HepG2 (cell line): Measurements from ENCODE around the gene NHSL1. TPM values are rescaled to one million over a fixed set of nuclear protein-coding genes. Genes with fewer than 3 reads are reported as not detected.

Experiments
- ATAC-seq: fragments of 200-7000 bp; cut with Tn5 transposase; 3 replicates; pipeline ENCODE4 v1.9.1; 2020; ENCODE audit warnings: mild to moderate bottlenecking, moderate library complexity
- BruUV-seq: library from RNA; stranded (reverse); fragments of 400-500 nt; replicated peaks from 2 replicates; lab custom pipeline; 2021; lab: Mats Ljungman, UMichigan
- CTCF ChIA-PET: fragments of 300-600 bp; formaldehyde crosslinking; extraction: SDS; loops from one replicate; lab custom pipeline; 2021; ENCODE audit warnings: low total read pairs, inconsistent platforms, low intra/inter-chr PET ratio; lab: Yijun Ruan, JAX
- POLR2A ChIA-PET: fragments of 350-600 bp; sonication (Branson Sonifier 250); formaldehyde crosslinking; loops from one replicate; lab custom pipeline; 2020; ENCODE audit warnings: antibody characterized with exemption, inconsistent platforms; lab: Yijun Ruan, JAX
- DNase-seq: peaks from one replicate; pipeline ENCODE4 v3.0.0-alpha.2; 2015; ENCODE audit warnings: low spot score
- FAIRE-seq: peaks from 3 replicates; lab custom pipeline; 2011; peaks lifted over from hg19 to GRCh38; lab: Jason Lieb, UNC
- H2AFZ ChIP-seq: one replicate; pipeline ENCODE4 v1.6.1; 2011; ENCODE audit warnings: low read length, inconsistent platforms
- H3K27ac ChIP-seq: fragments of 300-600 bp; 3 replicates; pipeline ENCODE4 v1.8.0; 2011; ENCODE audit warnings: mixed run types, mild to moderate bottlenecking, mixed read lengths, low read length, inconsistent platforms; ENCODE audit not compliant: insufficient read depth; ENCODE audit errors: extremely low read length
- H3K27me3 ChIP-seq, 2 experiments: fragments of 200-600 bp in 1 of 2; 2 replicates in 1 of 2; 3 replicates in 1 of 2; pipeline versions ENCODE4 v1.6.0 to v1.8.0; 2011; ENCODE audit warnings: low read length in 2 of 2, mild to moderate bottlenecking in 2 of 2, moderate library complexity in 2 of 2, inconsistent platforms in 1 of 2; ENCODE audit not compliant: insufficient read depth in 2 of 2, control insufficient read depth in 1 of 2
- H3K36me3 ChIP-seq, 2 experiments: fragments of 200-600 bp in 1 of 2; replicated peaks in 1 of 2; 2 replicates in 1 of 2; 3 replicates in 1 of 2; pipeline versions ENCODE4 v1.5.1 to v1.8.0; 2011; ENCODE audit warnings: low read length in 2 of 2, inconsistent platforms in 1 of 2; ENCODE audit not compliant: insufficient read depth in 2 of 2, control insufficient read depth in 1 of 2
- H3K4me1 ChIP-seq: 2 replicates; pipeline ENCODE4 v1.5.1; 2012; ENCODE audit warnings: low read length, inconsistent platforms; ENCODE audit not compliant: insufficient read depth
- H3K4me2 ChIP-seq: 2 replicates; pipeline ENCODE4 v1.6.0; 2011; ENCODE audit warnings: low read depth, low read length, inconsistent platforms
- H3K4me3 ChIP-seq, 3 experiments: fragments of 200-600 bp in 1 of 3; sonication (generic), shearing (Covaris generic) in 1 of 3; replicated peaks in 1 of 3; 2 replicates each; pipeline ENCODE4 v1.5.1; 2011 to 2016; ENCODE audit warnings: low read length in 3 of 3, inconsistent platforms in 2 of 3, low read depth in 2 of 3, mild to moderate bottlenecking in 2 of 3, control low read depth in 1 of 3, mixed read lengths in 1 of 3; ENCODE audit not compliant: insufficient read depth in 1 of 3
- H3K79me2 ChIP-seq: one replicate; pipeline ENCODE4 v1.6.1; 2011; ENCODE audit warnings: low read length, inconsistent platforms; ENCODE audit not compliant: insufficient read depth
- H3K9ac ChIP-seq: 2 replicates; pipeline ENCODE4 v1.6.0; 2011; ENCODE audit warnings: mild to moderate bottlenecking, low read depth, low read length, inconsistent platforms; ENCODE audit not compliant: insufficient read depth
- H3K9me3 ChIP-seq: 2 replicates; pipeline ENCODE4 v1.5.1; 2012; ENCODE audit warnings: mild to moderate bottlenecking, low read length
- H4K20me1 ChIP-seq: 2 replicates; pipeline ENCODE4 v1.6.0; 2011; ENCODE audit warnings: inconsistent platforms, mild to moderate bottlenecking, low read length, moderate library complexity; ENCODE audit not compliant: insufficient read depth
- ARHGAP35 ChIP-seq: sonication (generic); formaldehyde crosslinking; IDR thresholded peaks from 2 replicates; pipeline ENCODE4 v1.9.0; 2022; ENCODE audit warnings: mild to moderate bottlenecking, inconsistent platforms, moderate library complexity, missing genetic modification reagents, borderline replicate concordance
- JUND ChIP-seq: sonication (generic); formaldehyde crosslinking; IDR thresholded peaks from 2 replicates; pipeline ENCODE4 v1.8.0; 2022; ENCODE audit warnings: mild to moderate bottlenecking, missing genetic modification reagents
- SCMH1 ChIP-seq: sonication (generic); formaldehyde crosslinking; IDR thresholded peaks from 2 replicates; pipeline ENCODE4 v1.9.0; 2021; ENCODE audit warnings: missing genetic modification reagents, mild to moderate bottlenecking, borderline replicate concordance
- ZNF253 ChIP-seq: sonication (generic); formaldehyde crosslinking; IDR thresholded peaks from 2 replicates; pipeline ENCODE4 v1.8.0; 2022; ENCODE audit warnings: mild to moderate bottlenecking, missing genetic modification reagents, borderline replicate concordance
- ZNF414 ChIP-seq: sonication (generic); formaldehyde crosslinking; IDR thresholded peaks from 2 replicates; pipeline ENCODE4 v1.5.0; 2020; ENCODE audit warnings: missing genetic modification reagents
- WGBS: methylation state at CpG from one replicate; pipeline ENCODE4 v1.1.6; 2017; ENCODE audit warnings: low lambda C conversion rate; 5-methylcytosine and 5-hydroxymethylcytosine counted together
- in situ Hi-C: cut with HindIII; loops from 2 replicates; pipeline ENCODE4 v1.10.0; 2017; ENCODE audit warnings: low pct_unique_long_range_greater_than_20kb; ENCODE audit not compliant: extremely low pct_ligation_motif_present
- intact Hi-C: fragments of 100-400 bp; cut with micrococcal nuclease; formaldehyde crosslinking; loops from one replicate; pipeline ENCODE4 v1.10.0; 2022; ENCODE audit not compliant: unreplicated experiment
- polyA plus RNA-seq, 8 experiments: library from polyadenylated mRNA; depleted of rRNA in 3 of 8; stranded (reverse) in 7 of 8; unstranded in 1 of 8; fragments of >200 nt; fragmentation: Illumina TruSeq in 4 of 8; extraction: Trizol in 4 of 8; gene quantifications; 2 replicates each; pipeline versions ENCODE4 v1.2.1 to v1.2.3, GENCODE V29; 2011 to 2016; ENCODE audit warnings: low read depth in 4 of 8, missing spikeins in 1 of 8, mixed read lengths in 1 of 8; ENCODE audit not compliant: insufficient read depth in 1 of 8
- total RNA-seq, 5 experiments: library from RNA; depleted of rRNA; stranded (reverse); fragments of >200 nt; fragmentation: Illumina TruSeq; extraction: Trizol; gene quantifications; 2 replicates each; pipeline ENCODE4 v1.2.3, GENCODE V29; 2016; ENCODE audit warnings: low read depth in 1 of 5
- TF ChIP-seq, protein P1 (sequence below): sonication (generic); formaldehyde crosslinking; IDR thresholded peaks from 2 replicates; pipeline ENCODE4 v1.5.0; 2020; ENCODE audit warnings: mild to moderate bottlenecking, missing genetic modification reagents

The NHSL1 gene
- total and polyA plus RNA-seq, 2 of the 13 experiments (the other 11 are each of a cell fraction or from before 2014, with no cell fraction given), result 24.9 to 53.6 TPM

DNA sequence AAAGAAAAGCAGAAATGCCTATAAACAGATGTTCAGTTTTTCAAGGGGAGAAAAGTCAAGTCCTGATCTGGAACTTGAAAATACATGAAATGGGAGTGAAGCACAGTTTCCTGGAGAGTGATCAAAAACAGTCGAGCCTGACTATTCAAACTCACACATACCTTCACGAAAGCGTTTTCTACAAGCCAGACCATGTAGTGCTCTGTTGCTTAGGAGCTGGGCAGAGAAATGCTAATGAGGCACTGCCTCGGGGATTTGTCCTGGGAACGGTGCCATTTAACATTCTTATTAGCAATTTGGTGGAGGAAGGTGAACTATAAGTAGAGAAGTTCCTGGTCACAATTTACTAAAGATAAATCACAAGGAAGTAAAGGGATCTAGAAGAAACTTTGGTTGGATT is 5.9 kb downstream of the NHSL1 start (continued):
- TF ChIP-seq, protein P1, sequence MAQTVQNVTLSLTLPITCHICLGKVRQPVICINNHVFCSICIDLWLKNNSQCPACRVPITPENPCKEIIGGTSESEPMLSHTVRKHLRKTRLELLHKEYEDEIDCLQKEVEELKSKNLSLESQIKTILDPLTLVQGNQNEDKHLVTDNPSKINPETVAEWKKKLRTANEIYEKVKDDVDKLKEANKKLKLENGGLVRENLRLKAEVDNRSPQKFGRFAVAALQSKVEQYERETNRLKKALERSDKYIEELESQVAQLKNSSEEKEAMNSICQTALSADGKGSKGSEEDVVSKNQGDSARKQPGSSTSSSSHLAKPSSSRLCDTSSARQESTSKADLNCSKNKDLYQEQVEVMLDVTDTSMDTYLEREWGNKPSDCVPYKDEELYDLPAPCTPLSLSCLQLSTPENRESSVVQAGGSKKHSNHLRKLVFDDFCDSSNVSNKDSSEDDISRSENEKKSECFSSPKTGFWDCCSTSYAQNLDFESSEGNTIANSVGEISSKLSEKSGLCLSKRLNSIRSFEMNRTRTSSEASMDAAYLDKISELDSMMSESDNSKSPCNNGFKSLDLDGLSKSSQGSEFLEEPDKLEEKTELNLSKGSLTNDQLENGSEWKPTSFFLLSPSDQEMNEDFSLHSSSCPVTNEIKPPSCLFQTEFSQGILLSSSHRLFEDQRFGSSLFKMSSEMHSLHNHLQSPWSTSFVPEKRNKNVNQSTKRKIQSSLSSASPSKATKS (CRISPR knock-in tag), result no peak
- TF ChIP-seq ZNF253 (CRISPR knock-in tag) (no peak), JUND (CRISPR knock-in tag) (no peak), ZNF414 (CRISPR knock-in tag) (no peak)

DNA sequence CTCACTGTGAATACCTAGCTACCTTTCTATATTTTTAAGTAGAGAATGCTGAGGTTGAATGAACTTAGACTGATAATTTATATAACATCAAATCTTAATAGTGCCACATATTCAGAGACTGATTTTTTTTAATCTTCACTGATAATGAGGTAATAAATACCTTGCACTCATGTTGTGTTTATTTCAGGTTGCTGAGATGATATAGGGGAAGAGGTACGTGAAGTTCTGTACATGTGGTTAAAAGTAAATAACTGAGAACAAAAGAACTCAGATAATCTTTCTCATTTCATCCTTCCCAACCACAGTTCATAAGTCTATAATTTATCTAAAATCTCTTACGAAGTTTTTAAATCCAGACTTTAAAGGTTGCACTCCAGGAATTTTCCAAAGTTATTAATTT is 6.4 kb downstream of the NHSL1 start:
- H3K9ac ChIP-seq, result no peak overlapping the region
- H2AFZ ChIP-seq, result no peak overlapping the region
- CTCF ChIA-PET, result no interaction called here
- peaks cover 96% of the 10 kb centered on the region for H3K4me1 ChIP-seq
- 90% methylated on average over 2 of the region's 2 CpGs for WGBS
- FAIRE-seq, result no peak
- H3K79me2 ChIP-seq, result peaks cover 95% of the 10 kb centered on the region
- no peaks in the 10 kb centered on the region for H3K9me3 ChIP-seq
- in situ Hi-C loops, result no loop called here
- DNase-seq, result no peak
- POLR2A ChIA-PET, result interaction anchor here (1.8 kb wide), 1 partner anchor 24 kb away, joined by 4 read pairs; no protein-coding TSS in a partner anchor
- H3K4me3 ChIP-seq, result no peak overlapping the region
- H3K36me3 ChIP-seq, result peaks cover 19 to 62% of the 10 kb centered on the region in 2 experiments
- TF ChIP-seq ARHGAP35 (CRISPR knock-in tag) (no peak), SCMH1 (CRISPR knock-in tag) (no peak)
- TF ChIP-seq, all 625 proteins: peak for 0
- peaks cover 19% of the 10 kb centered on the region for H4K20me1 ChIP-seq
- BruUV-seq, result no TSS peak
- no peaks in the 10 kb centered on the region for H3K27me3 ChIP-seq
- no peak overlapping the region for H3K27ac ChIP-seq
- no peak overlapping the region for H3K4me2 ChIP-seq
- intact Hi-C loops, result no loop called here
- no peak for ATAC-seq
